GM12874 (cell line): ENCODE measurements around the gene RASAL3.

Experiments used
- CTCF ChIP-seq: IDR thresholded peaks from 2 replicates; pipeline ENCODE4 v1.5.1; 2011; ENCODE audit warnings: low read depth, mild to moderate bottlenecking, control low read depth, low read length, moderate library complexity; ENCODE audit not compliant: insufficient read depth

RASAL3 gene

DNA sequence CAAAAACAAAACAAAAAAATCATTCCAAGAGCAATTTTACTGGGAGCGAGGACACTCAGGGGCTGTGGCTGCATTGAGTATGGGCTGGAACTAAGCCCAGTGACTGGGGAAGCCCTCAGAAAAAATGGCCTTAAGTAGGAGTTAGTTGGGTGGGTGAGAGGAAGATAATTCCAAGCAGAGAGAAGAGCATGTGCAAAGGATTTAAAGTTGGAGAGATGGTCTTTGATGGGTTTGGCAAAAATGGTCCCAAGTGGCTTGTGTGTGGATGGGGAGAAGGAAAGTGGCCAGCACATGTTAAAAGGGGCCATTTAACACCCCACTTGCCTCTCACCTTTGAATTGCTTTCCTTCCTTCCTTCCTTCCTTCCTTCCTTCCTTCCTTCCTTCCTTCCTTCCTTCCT is 37.3 kb upstream of the RASAL3 start:
- TF ChIP-seq CTCF = no peak

- no peak for TF ChIP-seq CTCF
Observed at GRCh38 chr19:15498910-15499309, 34.6 kb upstream of the RASAL3 start.

- no peak for TF ChIP-seq CTCF
Observed at GRCh38 chr19:15498156-15498858, 34.0 kb upstream of the RASAL3 start.

DNA sequence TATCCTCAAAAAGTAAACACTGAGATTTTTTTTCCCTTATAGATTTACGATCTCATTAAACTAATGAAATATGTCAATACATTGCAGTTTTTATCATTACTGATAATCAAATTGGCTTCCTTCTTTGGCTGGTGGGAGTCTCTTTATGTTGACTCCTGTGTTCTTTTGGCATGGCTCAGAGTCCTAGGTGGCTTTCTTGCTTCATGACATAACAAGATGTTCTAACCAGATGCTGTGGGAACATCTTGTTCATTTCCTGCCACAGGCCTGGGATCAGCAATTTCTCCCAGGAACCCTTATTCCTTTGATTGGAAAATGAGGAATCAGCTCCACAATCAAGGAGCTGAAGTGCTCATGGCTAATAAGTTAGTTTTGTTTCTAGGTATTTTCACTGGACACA is 30.8 kb upstream of the RASAL3 start:
- no peak for TF ChIP-seq CTCF

- TF ChIP-seq CTCF = no peak
Observed at GRCh38 chr19:15488489-15489226, 24.3 kb upstream of the RASAL3 start.

DNA sequence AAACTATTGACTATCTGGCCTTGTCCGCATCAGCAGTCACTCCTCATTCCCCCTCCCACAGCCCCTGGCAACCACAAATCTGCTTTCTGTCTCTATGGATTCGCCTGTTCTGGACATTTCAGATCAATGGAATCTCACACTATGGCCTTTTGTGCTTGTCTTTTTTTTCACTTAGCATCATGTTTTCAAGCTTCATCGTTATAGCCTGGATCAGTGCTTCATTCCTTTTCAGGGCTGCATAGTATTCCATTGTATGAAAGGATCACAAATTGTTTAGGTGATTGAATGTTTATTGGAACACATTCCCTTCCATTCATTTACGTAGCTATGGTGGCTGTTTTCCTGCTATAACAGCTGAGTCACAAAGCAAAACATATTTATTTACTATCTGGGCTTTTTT is 22.7 kb upstream of the RASAL3 start:
- TF ChIP-seq CTCF = no peak

DNA sequence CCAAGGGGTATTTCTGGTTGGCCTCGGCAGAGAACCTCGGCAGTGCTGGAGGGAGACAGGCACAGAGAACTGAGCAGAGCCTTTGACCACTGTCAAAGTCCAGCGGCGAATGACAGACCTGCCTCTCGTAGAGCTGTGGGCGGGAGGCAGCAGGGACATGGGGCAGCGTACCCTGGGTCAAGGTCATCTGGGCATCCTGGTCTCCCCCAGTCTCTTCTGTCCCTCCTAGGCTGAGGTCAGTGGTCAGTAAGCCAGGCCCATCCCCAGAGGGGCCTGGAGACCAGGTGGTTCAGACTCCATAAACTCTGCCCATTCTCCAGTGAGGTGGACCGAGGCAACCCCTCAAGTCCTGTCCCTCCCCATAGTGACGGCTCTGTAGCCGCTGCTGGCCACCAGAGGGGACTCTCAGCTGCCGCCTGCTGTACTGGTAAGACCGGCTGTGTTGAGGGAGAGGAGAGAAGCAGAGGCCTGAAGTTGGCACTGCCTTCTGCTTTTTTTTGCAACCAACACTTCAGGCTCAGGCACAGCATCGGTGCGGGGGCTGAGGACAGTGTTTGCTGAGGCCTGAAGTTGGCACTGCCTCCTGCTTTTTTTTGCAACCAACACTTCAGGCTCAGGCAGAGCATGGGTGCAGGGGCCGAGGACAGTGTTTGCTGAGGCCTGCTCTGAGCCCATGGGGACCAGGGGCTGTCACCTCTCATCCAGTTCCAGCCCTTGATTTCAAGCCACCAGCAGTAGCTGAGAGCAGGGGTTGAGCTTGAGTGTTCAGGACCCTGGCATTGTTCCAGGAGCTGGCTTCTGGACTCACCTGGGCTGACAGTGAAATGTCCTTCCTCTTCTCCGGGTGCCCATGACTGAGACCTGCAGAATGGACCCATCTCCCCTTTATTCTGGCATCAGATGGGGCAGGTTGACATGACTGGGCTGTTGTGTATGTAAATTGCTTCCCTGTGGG is 15.3 kb upstream of the RASAL3 start, which contains the start of gene PGLYRP2:
Gene PGLYRP2, minus strand, starts transcription at position 111 of the 955 bp plus-strand sequence. CDS start 130 bp downstream, outside the sequence.
- TF ChIP-seq CTCF = no peak
